Thymus (tissue), 11 donors: ENCODE data around the gene ZNF594. TPM values are rescaled to one million over a fixed set of nuclear protein-coding genes. Genes with fewer than 3 reads are reported as not detected.
"Not testable (repeated sequence)": the region's sequence is repeated elsewhere in the genome, so short reads cannot be mapped to it uniquely, and the experiment has no call there.

Source experiments
- DNase-seq, 9 donors: peaks; one replicate each; pipeline ENCODE4 v3.0.0-alpha.2; 2013; ENCODE audit warnings: low spot score in 9 of 9, low read depth in 6 of 9, missing footprints in 1 of 9
- H3K27ac ChIP-seq, 2 donors: one replicate each; pipeline ENCODE4 v1.5.1; 2013; ENCODE audit warnings: control low read depth in 1 of 2, low read depth in 1 of 2, low read length in 1 of 2, mild to moderate bottlenecking in 1 of 2, moderate library complexity in 1 of 2
- H3K27me3 ChIP-seq, 2 donors: one replicate each; pipeline ENCODE4 v1.5.1; 2013; ENCODE audit warnings: low read length in 1 of 2; ENCODE audit not compliant: control insufficient read depth in 2 of 2, insufficient read depth in 1 of 2
- H3K36me3 ChIP-seq, 2 donors: one replicate each; pipeline ENCODE4 v1.5.1; 2013; ENCODE audit warnings: low read length in 1 of 2, mild to moderate bottlenecking in 1 of 2, moderate library complexity in 1 of 2; ENCODE audit not compliant: control insufficient read depth in 2 of 2, insufficient read depth in 2 of 2
- H3K4me1 ChIP-seq, 2 donors: one replicate each; pipeline ENCODE4 v1.5.1; 2013; ENCODE audit warnings: low read length in 2 of 2; ENCODE audit not compliant: control insufficient read depth in 2 of 2, insufficient read depth in 2 of 2
- H3K4me3 ChIP-seq, 2 donors: one replicate each; pipeline ENCODE4 v1.5.1; 2013; ENCODE audit warnings: low read length in 2 of 2, control low read depth in 1 of 2, mild to moderate bottlenecking in 1 of 2
- H3K9me3 ChIP-seq, 2 donors: one replicate each; pipeline ENCODE4 v1.5.1; 2013; ENCODE audit warnings: low read length in 1 of 2, mild to moderate bottlenecking in 1 of 2; ENCODE audit not compliant: control insufficient read depth in 2 of 2, insufficient read depth in 1 of 2
- WGBS: extraction: QIAGEN DNeasy Blood & Tissue Kit; methylation state at CpG from one replicate; pipeline ENCODE4 v1.1.7; 2013; 5-methylcytosine and 5-hydroxymethylcytosine counted together
- polyA plus RNA-seq: library from polyadenylated mRNA; stranded (reverse); fragments of 200-250 nt; gene quantifications from one replicate; pipeline ENCODE4 v1.2.3, GENCODE V29; 2013
- total RNA-seq: library from RNA; stranded (reverse); fragments of 120-200 nt; gene quantifications from one replicate; pipeline ENCODE4 v1.2.4, GENCODE V29; 2013
- donor health status: healthy.

ZNF594 gene
- total and polyA plus RNA-seq, 2 donors, result 5.0 to 12.2 TPM

- H3K4me1 ChIP-seq, H3K36me3 ChIP-seq, H3K4me3 ChIP-seq, DNase-seq, H3K9me3 ChIP-seq, H3K27ac ChIP-seq, H3K27me3 ChIP-seq: not testable (repeated sequence)
- 99% methylated on average over 1 of the region's 1 CpG for WGBS
These were observed 45.5 kb downstream of the ZNF594 start for GRCh38 chr17:5146122-5146521.

- H3K4me3 ChIP-seq, H3K4me1 ChIP-seq, DNase-seq, H3K36me3 ChIP-seq, H3K27me3 ChIP-seq, H3K9me3 ChIP-seq, H3K27ac ChIP-seq: not testable (repeated sequence)
- WGBS, result 94% methylated on average over 15 of the region's 18 CpGs
These were observed 48.8 kb downstream of the ZNF594 start for GRCh38 chr17:5142877-5143276.

GRCh38 chr17:5139458-5139732, 52.3 kb downstream of the ZNF594 start:
- Histone ChIP-seq H3K27me3 (no peaks in the 10 kb centered on the region), H3K36me3 (no peaks in the 10 kb centered on the region), H3K27ac (no peak overlapping the region), H3K4me1 (no peaks in the 10 kb centered on the region), H3K9me3 (no peaks in the 10 kb centered on the region), H3K4me3 (no peak overlapping the region)
- WGBS, result 96% methylated on average over 5 of the region's 5 CpGs
- DNase-seq, result no peak

GRCh38 chr17:5138616-5139457, 52.8 kb downstream of the ZNF594 start:
- Histone ChIP-seq H3K27ac (no peak overlapping the region), H3K27me3 (no peaks in the 10 kb centered on the region), H3K4me3 (no peak overlapping the region), H3K36me3 (no peaks in the 10 kb centered on the region), H3K4me1 (no peaks in the 10 kb centered on the region), H3K9me3 (no peaks in the 10 kb centered on the region)
- no peak for DNase-seq
- WGBS, result 96% methylated on average over 24 of the region's 24 CpGs

GRCh38 chr17:5138198-5138544, 53.5 kb downstream of the ZNF594 start:
- 98% methylated on average over 9 of the region's 9 CpGs for WGBS
- H3K4me3 ChIP-seq, H3K27me3 ChIP-seq, H3K27ac ChIP-seq, DNase-seq, H3K36me3 ChIP-seq, H3K4me1 ChIP-seq, H3K9me3 ChIP-seq: not testable (repeated sequence)

GRCh38 chr17:5137511-5138197, 54.0 kb downstream of the ZNF594 start:
- H3K4me3 ChIP-seq, H3K9me3 ChIP-seq, H3K27me3 ChIP-seq, H3K4me1 ChIP-seq, H3K36me3 ChIP-seq, DNase-seq, H3K27ac ChIP-seq: not testable (repeated sequence)
- 93% methylated on average over 15 of the region's 15 CpGs for WGBS

GRCh38 chr17:5136580-5137412, 54.9 kb downstream of the ZNF594 start:
- H3K4me1 ChIP-seq, H3K4me3 ChIP-seq, DNase-seq, H3K27me3 ChIP-seq, H3K36me3 ChIP-seq, H3K27ac ChIP-seq, H3K9me3 ChIP-seq: not testable (repeated sequence)
- 92% methylated on average over 14 of the region's 14 CpGs for WGBS

- 93% methylated on average over 14 of the region's 14 CpGs for WGBS
- H3K4me1 ChIP-seq, result no peaks in the 10 kb centered on the region
- no peaks in the 10 kb centered on the region for H3K36me3 ChIP-seq
- DNase-seq, result no peak
- no peak overlapping the region for H3K4me3 ChIP-seq
- no peaks in the 10 kb centered on the region for H3K9me3 ChIP-seq
- no peaks in the 10 kb centered on the region for H3K27me3 ChIP-seq
- no peak overlapping the region for H3K27ac ChIP-seq
These were observed 55.7 kb downstream of the ZNF594 start for GRCh38 chr17:5135726-5136579.
